Stimulated activated CD4-positive, alpha-beta T cell treated with anti-CD3 and anti-CD28 coated beads, Interleukin-12 subunit alpha, Interleukin-12 subunit beta, amount 100 ng/mL, for 24 hours (primary cell): ENCODE data around the gene PDE3A.
"Not testable (repeated sequence)": the region's sequence is repeated elsewhere in the genome, so short reads cannot be mapped to it uniquely, and the experiment has no call there.

Experiments
- DNase-seq, 2 experiments: peaks; one replicate each; pipeline ENCODE4 v3.0.0-alpha.2; 2020; ENCODE audit warnings: low read depth in 2 of 2

Gene PDE3A

GRCh38 chr12:20374795-20375194 lies 6.5 kb downstream of the PDE3A start:
- no peak for DNase-seq

GRCh38 chr12:20375560-20375959 lies 7.2 kb downstream of the PDE3A start:
- DNase-seq = no peak

GRCh38 chr12:20376984-20377383 lies 8.6 kb downstream of the PDE3A start:
- DNase-seq = no peak

- no peak for DNase-seq
Measured at GRCh38 chr12:20377750-20378149, 9.4 kb downstream of the PDE3A start.

- no peak for DNase-seq
Measured at GRCh38 chr12:20382117-20382516, 13.8 kb downstream of the PDE3A start.

- no peak for DNase-seq
Measured at GRCh38 chr12:20383612-20384011, 15.3 kb downstream of the PDE3A start.

DNA sequence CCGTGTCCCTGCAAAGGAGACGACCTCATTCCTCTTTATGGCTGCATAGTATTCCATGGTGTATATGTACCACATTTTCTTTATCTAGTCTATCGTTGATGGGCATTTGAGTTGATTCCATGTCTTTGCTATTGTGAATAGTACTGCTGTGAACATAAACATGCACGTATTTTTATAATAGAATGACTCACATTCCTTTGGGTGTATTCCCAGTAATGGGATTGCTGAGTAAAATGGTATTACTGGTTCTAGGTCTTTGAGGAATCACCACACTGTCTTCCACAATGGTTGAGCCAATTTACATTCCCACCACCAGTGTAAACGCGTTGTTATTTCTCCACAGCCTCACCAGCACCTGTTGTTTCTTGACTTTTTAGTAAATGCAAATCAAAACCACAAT lies 16.5 kb downstream of the PDE3A start:
- DNase-seq = not testable (repeated sequence)

DNA sequence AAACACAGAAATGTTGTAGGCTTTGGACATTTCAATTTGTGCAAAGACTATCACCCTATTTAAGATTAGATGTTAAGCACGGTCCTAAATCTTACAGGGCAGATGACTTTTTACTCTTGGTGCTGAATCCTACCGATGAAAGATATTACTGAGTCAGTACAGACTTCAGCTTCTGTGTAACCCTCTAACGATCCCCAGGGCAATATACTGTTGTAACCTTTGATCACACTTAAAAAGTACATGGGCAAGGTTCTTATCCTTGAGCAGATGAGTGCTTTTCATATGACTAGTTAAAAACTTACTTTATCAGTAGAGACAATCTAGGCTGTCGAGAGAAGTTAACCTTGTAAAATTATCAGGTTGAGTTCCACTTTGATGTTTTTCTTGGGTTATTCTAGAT lies 22.5 kb downstream of the PDE3A start:
- no peak for DNase-seq

DNA sequence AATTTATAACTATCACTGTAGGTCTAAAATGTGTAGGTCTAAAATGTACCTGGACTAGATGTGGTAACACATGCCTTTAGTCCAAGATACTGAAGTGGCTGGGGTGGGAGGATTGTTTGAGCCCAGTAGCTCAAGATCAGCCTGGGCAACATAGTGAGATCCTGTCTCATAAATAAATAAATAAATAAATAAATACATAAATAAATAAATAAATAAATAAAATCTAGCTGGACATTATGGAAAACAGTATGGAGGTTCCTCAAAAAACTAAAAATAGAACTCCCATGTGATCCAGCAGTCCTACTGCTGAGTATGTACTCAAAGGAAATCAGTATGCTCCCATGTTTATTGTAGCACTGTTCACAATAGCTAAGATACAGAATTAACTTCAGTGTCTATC lies 24.0 kb downstream of the PDE3A start:
- DNase-seq = no peak

- DNase-seq = no peak
Measured at GRCh38 chr12:20393707-20394106, 25.4 kb downstream of the PDE3A start.

GRCh38 chr12:20395791-20396550 lies 27.6 kb downstream of the PDE3A start:
- no peak for DNase-seq

GRCh38 chr12:20398686-20399085 lies 30.3 kb downstream of the PDE3A start:
- DNase-seq = no peak

DNA sequence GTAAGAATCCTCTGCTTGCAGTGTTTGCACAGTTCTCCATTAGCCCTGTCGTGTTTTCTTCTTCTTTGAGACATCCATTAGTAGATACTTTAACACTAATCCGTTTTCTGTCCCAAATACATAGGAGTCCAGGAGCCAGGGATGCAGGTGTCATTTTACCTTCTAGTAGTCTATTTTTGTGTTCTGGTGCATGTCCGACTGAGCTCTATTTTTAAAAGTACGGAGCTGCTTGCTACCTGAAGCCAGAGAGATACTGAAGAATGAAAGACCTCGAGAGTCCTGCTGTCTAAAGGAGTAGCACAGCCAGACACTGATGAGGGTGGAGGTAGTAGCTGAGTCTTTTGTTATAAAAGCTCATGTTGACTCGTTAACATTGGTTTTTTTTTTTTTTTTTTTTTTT lies 31.7 kb downstream of the PDE3A start:
- DNase-seq = no peak

- no peak for DNase-seq
Measured at GRCh38 chr12:20403230-20403629, 34.9 kb downstream of the PDE3A start.

- no peak for DNase-seq
Measured at GRCh38 chr12:20404576-20405346, 36.4 kb downstream of the PDE3A start.

DNA sequence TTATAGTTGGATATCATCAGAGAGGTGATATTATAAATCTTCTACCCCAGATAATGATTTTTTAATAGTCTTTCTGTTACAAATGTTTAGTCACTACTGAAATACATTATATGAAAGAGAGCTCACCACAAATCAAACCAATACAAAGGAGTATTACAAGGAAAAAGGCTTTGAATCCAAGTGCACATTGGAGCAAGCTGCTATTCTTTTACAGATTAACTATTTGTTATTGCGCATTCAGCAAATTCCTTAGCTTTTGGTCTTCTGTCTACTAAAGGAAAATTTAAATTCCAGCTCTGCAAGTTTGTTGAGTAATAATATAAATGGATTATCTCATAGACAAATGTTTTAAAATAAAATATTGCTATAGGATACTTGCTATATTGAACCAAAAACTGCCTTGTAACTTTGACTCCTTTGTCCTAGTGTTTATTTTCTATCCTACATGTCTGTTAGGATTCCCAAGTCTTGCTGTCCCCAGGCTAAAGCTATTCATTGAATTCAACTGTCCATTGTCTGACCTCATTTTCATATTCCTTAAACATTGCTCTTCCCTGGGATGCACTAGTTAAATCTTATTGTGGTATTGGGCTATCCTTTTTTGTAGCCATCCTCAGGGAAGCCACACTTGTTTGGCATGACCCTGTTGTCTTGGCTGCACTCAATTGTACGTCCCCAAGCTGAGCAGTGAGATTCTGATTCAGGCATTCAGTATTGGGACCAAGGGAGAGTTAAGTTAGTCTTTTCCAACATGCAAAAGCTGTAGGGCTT lies 41.5 kb downstream of the PDE3A start:
- DNase-seq = no peak

- DNase-seq = no peak
Measured at GRCh38 chr12:20410734-20411133, 42.4 kb downstream of the PDE3A start.

GRCh38 chr12:20411345-20411744 lies 43.0 kb downstream of the PDE3A start:
- no peak for DNase-seq

DNA sequence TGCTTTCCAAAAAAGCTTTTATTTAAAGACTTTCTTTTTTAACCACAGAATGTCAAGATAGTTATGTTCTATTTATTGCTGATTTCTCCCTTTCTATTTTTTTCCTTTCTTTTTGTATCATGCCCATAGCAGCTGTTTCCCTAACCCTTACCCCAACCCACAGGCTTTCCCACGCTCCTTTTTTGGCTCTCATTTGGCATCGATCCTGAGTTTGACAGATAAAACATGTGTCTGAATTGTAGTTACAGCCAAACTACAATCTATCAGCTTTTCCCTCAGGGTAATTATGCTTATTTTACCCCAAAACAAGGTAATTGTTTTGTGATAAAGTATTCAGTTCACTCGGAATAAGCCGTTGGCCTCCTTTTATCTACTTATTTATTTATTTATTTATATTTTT lies 46.7 kb downstream of the PDE3A start:
- no peak for DNase-seq

GRCh38 chr12:20415641-20416040 lies 47.3 kb downstream of the PDE3A start:
- no peak for DNase-seq

DNA sequence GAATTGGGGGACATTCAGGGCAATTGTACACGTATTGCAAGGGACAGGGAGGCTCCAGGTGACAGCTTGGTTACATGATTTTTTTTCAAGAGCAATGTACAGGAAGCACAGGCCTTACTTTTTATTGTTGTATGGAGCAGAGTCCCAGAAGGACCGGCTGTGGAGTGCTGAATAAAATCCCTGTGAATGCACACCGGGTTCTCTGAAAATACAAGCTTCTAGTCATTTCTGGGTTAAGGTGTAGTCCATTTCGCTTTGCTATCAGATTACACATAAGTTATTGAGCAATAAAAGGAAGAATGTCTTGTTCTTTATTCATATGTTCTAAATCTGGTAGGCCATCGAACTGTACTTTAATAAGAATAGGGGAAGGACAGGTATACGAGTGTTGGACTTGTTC lies 52.2 kb downstream of the PDE3A start:
- no peak for DNase-seq

DNA sequence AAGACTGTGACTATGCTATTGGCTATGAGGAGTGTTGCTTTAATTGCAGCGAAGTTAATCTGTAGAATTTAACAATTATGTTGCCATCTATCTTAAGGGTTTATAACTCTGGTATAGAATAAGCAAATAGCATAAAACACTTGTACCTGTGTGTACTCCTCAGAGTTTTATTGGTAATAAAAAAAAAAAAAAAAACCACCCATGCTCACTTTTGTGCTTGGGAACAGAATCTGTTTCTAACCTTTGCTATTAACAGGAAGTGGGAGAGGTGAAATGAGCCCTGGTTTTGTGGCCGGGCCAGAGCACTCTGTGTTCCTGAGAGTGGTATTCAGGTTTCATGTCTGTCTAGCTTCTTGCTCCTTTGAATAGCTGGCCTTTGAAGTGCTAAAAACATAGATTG lies 53.1 kb downstream of the PDE3A start:
- DNase-seq = no peak

GRCh38 chr12:20423557-20423956 lies 55.2 kb downstream of the PDE3A start:
- DNase-seq = no peak
